Breast epithelium (tissue), 4 donors: Measurements from ENCODE around the gene NDUFC1. TPM values are rescaled to one million over a fixed set of nuclear protein-coding genes. Genes with fewer than 3 reads are reported as not detected.

Experiments
- DNase-seq, 2 donors: peaks; one replicate each; pipeline ENCODE4 v3.0.0-alpha.2; 2019; ENCODE audit warnings: low spot score in 2 of 2
- H3K27ac ChIP-seq, 2 donors: fragments of 200-600 bp; sonication (generic) in 1 of 2; one replicate each; pipeline ENCODE4 v1.5.1; 2016 to 2019; ENCODE audit warnings: mild to moderate bottlenecking in 1 of 2
- H3K27me3 ChIP-seq, 2 donors: fragments of 200-600 bp; sonication (generic) in 1 of 2; one replicate each; pipeline versions ENCODE4 v1.5.1 to v1.6.0; 2017 to 2019; ENCODE audit warnings: control low read depth in 1 of 2, mild to moderate bottlenecking in 1 of 2
- H3K36me3 ChIP-seq: fragments of 200-600 bp; one replicate; pipeline ENCODE4 v1.5.1; 2019
- H3K4me1 ChIP-seq, 2 donors: fragments of 200-600 bp; sonication (generic); one replicate each; pipeline ENCODE4 v1.5.1; 2016 to 2019; ENCODE audit warnings: control low read depth in 1 of 2
- H3K4me3 ChIP-seq, 3 donors: fragments of 200-600 bp; sonication (generic); 1 replicate in 2 of 3; 2 replicates in 1 of 3; pipeline ENCODE4 v1.5.1; 2016 to 2019; ENCODE audit warnings: mild to moderate bottlenecking in 3 of 3, moderate library complexity in 2 of 3
- H3K9me3 ChIP-seq, 2 donors: fragments of 200-600 bp; sonication (generic) in 1 of 2; one replicate each; pipeline ENCODE4 v1.5.1; 2016 to 2019; ENCODE audit warnings: control low read depth in 1 of 2
- POLR2A ChIP-seq: fragments of 450-650 bp; IDR thresholded peaks from one replicate; pipeline ENCODE4 v1.6.1; 2016; ENCODE audit warnings: antibody characterized with exemption, mild to moderate bottlenecking, moderate library complexity
- POLR2AphosphoS5 ChIP-seq, 3 donors: sonication (generic); formaldehyde crosslinking; IDR thresholded peaks; one replicate each; pipeline ENCODE4 v1.6.1; 2017; ENCODE audit warnings: antibody characterized with exemption in 3 of 3
- intact Hi-C: fragments of 100-400 bp; cut with DNase I; formaldehyde crosslinking; loops from one replicate; pipeline ENCODE4 v1.15.1; 2023; ENCODE audit warnings: low total_unique reads
- total RNA-seq, 3 donors: library from RNA; depleted of rRNA; stranded (reverse); fragments of >200 nt; gene quantifications; one replicate each; pipeline ENCODE4 v1.1.0, GENCODE V29; 2016
- TF ChIP-seq, protein P1 (sequence below), 3 donors: fragments of 450-650 bp; IDR thresholded peaks; one replicate each; pipeline ENCODE4 v1.5.1; 2016 to 2017; ENCODE audit warnings: antibody characterized with exemption in 3 of 3, mild to moderate bottlenecking in 3 of 3, moderate library complexity in 3 of 3

The NDUFC1 gene
- total RNA-seq, 3 donors from 2014 or later, result 26.2 to 42.7 (median 35.0) TPM

DNA sequence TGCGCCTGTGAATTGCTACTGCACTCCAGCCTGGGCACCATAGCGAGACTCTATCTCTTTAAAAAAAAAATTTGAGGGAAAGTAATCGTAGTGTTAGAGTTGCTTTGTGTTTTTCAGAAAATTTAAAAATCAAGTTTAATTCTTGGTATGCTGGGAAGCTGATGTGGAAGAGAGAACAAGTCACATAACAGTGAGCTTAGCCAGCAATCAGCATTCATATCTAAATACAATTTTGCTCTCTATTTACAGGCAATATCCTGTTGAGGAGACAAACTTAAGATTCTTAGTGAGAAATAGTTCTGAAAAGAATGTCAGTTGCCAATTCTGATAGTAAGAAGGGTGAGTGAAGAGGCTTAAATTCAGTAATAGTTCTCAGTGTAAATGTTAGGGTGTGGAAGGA lies 9.6 kb upstream of the NDUFC1 start:
- no peak overlapping the region for H3K4me3 ChIP-seq
- no peak overlapping the region for H3K27ac ChIP-seq
- intact Hi-C loops, result no loop called here
- no peak for DNase-seq
- TF ChIP-seq, protein P1, sequence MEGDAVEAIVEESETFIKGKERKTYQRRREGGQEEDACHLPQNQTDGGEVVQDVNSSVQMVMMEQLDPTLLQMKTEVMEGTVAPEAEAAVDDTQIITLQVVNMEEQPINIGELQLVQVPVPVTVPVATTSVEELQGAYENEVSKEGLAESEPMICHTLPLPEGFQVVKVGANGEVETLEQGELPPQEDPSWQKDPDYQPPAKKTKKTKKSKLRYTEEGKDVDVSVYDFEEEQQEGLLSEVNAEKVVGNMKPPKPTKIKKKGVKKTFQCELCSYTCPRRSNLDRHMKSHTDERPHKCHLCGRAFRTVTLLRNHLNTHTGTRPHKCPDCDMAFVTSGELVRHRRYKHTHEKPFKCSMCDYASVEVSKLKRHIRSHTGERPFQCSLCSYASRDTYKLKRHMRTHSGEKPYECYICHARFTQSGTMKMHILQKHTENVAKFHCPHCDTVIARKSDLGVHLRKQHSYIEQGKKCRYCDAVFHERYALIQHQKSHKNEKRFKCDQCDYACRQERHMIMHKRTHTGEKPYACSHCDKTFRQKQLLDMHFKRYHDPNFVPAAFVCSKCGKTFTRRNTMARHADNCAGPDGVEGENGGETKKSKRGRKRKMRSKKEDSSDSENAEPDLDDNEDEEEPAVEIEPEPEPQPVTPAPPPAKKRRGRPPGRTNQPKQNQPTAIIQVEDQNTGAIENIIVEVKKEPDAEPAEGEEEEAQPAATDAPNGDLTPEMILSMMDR (IDR thresholded peaks at IDR 0.05), result no peak
- TF ChIP-seq POLR2A (no peak), POLR2AphosphoS5 (IDR thresholded peaks at IDR 0.05) (no peak)
- no peaks in the 10 kb centered on the region for H3K27me3 ChIP-seq
- H3K4me1 ChIP-seq, result no peaks in the 10 kb centered on the region
- H3K9me3 ChIP-seq, result no peaks in the 10 kb centered on the region
- H3K36me3 ChIP-seq, result no peaks in the 10 kb centered on the region

DNA sequence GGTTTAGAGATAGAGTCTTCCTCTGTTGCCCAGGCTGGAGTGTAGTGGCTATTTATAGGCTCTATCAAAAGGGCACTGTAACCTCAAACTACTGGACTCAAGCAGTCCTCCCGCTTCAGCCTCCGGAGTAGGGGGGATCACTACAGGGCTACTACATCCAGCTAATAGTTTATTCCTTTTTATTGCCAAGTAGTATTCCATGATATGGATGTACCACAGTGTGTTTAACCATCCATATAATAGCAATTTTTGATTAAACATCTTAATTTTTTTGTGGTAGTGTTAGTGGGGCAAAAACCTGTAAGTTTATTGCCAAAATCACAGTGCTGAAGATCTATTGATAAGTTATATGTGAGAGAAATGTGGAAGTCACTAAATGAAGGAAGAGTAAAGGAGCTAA lies 2.6 kb upstream of the NDUFC1 start:
- Histone ChIP-seq H3K9me3 (no peaks in the 10 kb centered on the region), H3K27ac (no peak overlapping the region), H3K27me3 (no peaks in the 10 kb centered on the region), H3K36me3 (no peaks in the 10 kb centered on the region), H3K4me3 (no peak overlapping the region), H3K4me1 (peaks cover 0 to 4% of the 10 kb centered on the region in 2 donors)
- DNase-seq, result no peak
- intact Hi-C loops, result no loop called here
- TF ChIP-seq POLR2AphosphoS5 (IDR thresholded peaks at IDR 0.05) (no peak), POLR2A (no peak)
- TF ChIP-seq, protein P1 (IDR thresholded peaks at IDR 0.05), result no peak

DNA sequence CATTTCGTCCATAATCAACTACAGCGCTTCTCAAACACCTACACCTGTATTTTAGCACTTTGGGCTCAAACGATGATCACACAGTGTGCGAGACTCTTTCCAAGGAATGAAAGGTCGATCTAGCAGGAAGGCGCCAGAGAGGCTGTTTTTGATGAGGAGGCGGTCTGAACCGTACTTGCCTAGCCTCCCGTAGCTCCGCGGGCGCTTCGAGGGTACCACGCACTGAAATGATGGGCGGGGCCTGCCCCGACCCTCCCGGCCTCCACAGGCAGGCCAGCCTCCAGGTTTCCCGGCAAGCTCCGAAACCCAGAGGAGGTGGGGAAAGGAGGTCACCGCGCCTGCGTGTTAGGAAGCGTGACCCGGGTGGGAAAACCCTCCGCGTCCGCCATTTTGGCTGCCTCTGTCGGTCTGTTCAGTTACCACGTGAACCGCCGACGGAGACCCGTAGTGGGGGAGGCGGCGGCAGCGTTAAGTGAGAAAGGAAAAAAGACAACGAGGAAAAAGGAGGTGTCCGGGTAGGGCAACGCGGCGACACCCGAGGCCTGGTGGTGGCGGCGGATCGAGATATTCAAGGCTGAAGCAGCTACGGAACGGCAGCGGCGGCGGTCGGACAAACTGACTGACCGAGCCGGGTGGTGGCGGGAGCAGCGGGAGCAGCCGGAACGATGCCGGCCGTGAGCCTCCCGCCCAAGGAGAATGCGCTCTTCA lies 1.0 kb downstream of the NDUFC1 start, which contains the start of gene NAA15:
NAA15 (plus strand) TSS at position 393 of the 708 bp plus-strand sequence; CDS start at position 666, 273 bp downstream.
- Histone ChIP-seq H3K4me3 (peak within 1 kb of the TSS; percentile 80 to 99 (median 87)), H3K27ac (peak within 1 kb of the TSS; percentile 96), H3K4me1 (peaks cover 0 to 4% of the 10 kb centered on the region in 2 donors), H3K27me3 (no peaks in the 10 kb centered on the region), H3K9me3 (no peaks in the 10 kb centered on the region), H3K36me3 (no peaks in the 10 kb centered on the region)
- DNase-seq, result peak; percentile 96 to 97
- intact Hi-C loops, result no loop called here
- TF ChIP-seq POLR2AphosphoS5 (IDR thresholded peaks at IDR 0.05), result peak; percentile 76 to 93 (median 82)
- TF ChIP-seq, protein P1 (IDR thresholded peaks at IDR 0.05), result no peak
- peak; percentile 68 for TF ChIP-seq POLR2A

DNA sequence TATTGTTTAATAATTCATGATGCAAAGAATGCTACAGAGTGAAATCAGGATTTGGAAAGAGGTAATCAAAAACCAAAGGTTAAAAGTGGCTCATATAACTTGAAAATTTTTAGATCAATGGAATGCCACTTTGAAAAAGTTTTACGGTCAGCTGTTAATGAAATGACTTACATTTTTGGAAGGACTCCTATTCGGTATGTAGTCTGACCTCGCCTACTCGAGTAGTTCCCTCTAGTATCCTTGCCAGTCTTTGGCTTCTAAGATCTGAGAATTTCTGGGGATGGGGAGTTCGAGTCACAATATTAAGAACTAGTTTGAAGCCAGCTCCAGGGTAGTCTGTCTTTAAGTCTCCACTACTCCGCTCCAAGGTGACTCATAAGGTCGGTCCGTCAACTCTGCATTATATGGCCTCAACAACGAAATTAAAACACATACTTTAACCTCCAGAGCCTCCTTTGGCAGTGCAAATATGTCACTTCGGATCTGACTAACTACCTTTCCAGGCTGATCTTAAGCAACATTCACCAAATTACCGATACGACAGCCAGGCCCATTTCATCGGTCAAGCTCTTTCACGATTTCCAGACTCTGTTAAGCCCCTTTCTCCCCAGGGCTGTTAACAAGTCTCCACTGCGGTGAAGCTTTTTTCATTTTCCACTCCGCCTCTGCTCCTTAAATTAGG lies 1.7 kb downstream of the NDUFC1 start:
- Histone ChIP-seq H3K27ac (peak overlapping the region; percentile 96), H3K36me3 (no peaks in the 10 kb centered on the region), H3K4me1 (peaks cover 0 to 4% of the 10 kb centered on the region in 2 donors), H3K9me3 (no peaks in the 10 kb centered on the region), H3K4me3 (peak overlapping the region; percentile 80 to 99 (median 87)), H3K27me3 (no peaks in the 10 kb centered on the region)
- no peak for DNase-seq
- TF ChIP-seq, protein P1 (IDR thresholded peaks at IDR 0.05), result no peak
- TF ChIP-seq POLR2A, result no peak
- no peak for TF ChIP-seq POLR2AphosphoS5 (IDR thresholded peaks at IDR 0.05)
- intact Hi-C loops, result no loop called here

DNA sequence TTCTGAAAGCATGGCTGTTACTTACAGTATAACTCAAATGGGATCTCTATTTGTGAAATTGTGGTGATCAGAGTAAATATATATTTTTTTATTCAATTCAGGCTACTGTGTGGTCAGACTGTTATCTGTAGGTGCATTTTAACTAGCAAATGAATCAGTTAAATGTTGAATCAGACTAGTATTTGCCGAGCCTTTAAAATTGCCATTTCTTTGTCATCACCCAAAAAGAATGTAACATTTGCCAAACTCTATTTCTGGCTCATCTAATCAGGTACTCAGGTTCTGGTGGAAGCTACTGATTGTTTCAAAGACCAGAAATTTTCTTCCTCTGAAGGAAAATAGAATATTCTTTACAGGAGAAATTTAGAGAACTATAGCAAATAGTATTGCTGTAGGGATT lies 2.7 kb downstream of the NDUFC1 start:
- no peak for DNase-seq
- peak overlapping the region in 1 of 2 donors; percentile 96 for H3K27ac ChIP-seq
- intact Hi-C loops, result no loop called here
- no peaks in the 10 kb centered on the region for H3K36me3 ChIP-seq
- no peaks in the 10 kb centered on the region for H3K27me3 ChIP-seq
- H3K9me3 ChIP-seq, result no peaks in the 10 kb centered on the region
- peaks cover 0 to 4% of the 10 kb centered on the region in 2 donors for H3K4me1 ChIP-seq
- TF ChIP-seq POLR2AphosphoS5 (IDR thresholded peaks at IDR 0.05), result no peak
- no peak overlapping the region for H3K4me3 ChIP-seq
